ENCODE measurements around the gene PRKAA1. TPM values are rescaled to one million over a fixed set of nuclear protein-coding genes. Genes with fewer than 3 reads are reported as not detected.

The PRKAA1 gene
- total RNA-seq, 4 donors from 2014 or later = 67.1 to 120 (median 92.8) TPM

- no peak for DNase-seq (ENCODE audit: low spot score)
- no peak for ATAC-seq (ENCODE audit: low FRiP score)
- TF ChIP-seq, protein P1, sequence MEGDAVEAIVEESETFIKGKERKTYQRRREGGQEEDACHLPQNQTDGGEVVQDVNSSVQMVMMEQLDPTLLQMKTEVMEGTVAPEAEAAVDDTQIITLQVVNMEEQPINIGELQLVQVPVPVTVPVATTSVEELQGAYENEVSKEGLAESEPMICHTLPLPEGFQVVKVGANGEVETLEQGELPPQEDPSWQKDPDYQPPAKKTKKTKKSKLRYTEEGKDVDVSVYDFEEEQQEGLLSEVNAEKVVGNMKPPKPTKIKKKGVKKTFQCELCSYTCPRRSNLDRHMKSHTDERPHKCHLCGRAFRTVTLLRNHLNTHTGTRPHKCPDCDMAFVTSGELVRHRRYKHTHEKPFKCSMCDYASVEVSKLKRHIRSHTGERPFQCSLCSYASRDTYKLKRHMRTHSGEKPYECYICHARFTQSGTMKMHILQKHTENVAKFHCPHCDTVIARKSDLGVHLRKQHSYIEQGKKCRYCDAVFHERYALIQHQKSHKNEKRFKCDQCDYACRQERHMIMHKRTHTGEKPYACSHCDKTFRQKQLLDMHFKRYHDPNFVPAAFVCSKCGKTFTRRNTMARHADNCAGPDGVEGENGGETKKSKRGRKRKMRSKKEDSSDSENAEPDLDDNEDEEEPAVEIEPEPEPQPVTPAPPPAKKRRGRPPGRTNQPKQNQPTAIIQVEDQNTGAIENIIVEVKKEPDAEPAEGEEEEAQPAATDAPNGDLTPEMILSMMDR (IDR thresholded peaks at IDR 0.05) = no peak
Observed at GRCh38 chr5:40776658-40776977, 21.6 kb downstream of the PRKAA1 start.

DNA sequence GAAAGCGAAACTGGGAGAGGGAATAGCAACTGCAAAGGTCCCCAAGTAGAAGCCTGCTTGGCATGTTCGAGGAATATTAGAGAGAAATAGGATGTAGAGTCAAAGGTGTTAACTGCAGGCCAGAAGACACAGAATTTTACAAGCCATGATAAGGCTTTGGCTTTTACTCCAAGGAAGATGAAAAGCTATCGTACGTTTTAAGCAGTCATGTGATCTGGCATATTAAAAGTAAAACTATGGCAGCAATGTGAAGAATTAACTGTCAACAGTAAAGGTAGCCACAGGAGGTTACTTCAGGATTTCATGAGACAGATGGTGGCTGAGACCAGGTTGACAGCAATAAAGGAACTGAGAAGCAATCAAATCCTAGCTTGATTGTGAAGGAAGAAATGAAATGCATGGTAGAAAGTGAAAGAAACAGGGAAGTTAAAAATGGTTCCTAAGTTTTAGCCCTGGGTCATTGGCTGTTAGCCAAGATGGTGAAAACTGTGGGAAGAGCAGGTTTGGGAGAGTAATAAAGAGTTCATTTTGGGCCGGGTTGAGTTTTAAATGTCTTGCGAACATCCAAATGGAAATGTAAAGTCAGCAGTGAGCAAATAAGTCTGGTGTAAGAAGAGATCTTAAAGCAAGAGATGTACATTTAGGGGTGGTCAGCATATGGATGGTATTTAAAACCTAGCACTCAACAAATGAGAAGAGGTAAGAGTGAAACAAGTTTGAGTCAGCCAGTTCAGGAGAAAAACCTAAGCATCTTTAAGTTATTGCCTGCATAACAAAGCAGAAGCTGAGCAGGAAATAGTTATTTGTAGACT, 22.1 kb downstream of the PRKAA1 start:
- TF ChIP-seq, protein P1 (IDR thresholded peaks at IDR 0.05) = no peak
- DNase-seq (ENCODE audit: low spot score) (no peak), ATAC-seq (ENCODE audit: low FRiP score) (no peak)

- DNase-seq (ENCODE audit: low spot score) (no peak), ATAC-seq (ENCODE audit: low FRiP score) (no peak)
- TF ChIP-seq, protein P1 (IDR thresholded peaks at IDR 0.05) = no peak
Observed at GRCh38 chr5:40775085-40775845, 22.9 kb downstream of the PRKAA1 start.

- TF ChIP-seq, protein P1 (IDR thresholded peaks at IDR 0.05) = no peak
- ATAC-seq (ENCODE audit: low FRiP score) (no peak), DNase-seq (ENCODE audit: low spot score) (no peak)
Observed at GRCh38 chr5:40774623-40775022, 23.6 kb downstream of the PRKAA1 start.

DNA sequence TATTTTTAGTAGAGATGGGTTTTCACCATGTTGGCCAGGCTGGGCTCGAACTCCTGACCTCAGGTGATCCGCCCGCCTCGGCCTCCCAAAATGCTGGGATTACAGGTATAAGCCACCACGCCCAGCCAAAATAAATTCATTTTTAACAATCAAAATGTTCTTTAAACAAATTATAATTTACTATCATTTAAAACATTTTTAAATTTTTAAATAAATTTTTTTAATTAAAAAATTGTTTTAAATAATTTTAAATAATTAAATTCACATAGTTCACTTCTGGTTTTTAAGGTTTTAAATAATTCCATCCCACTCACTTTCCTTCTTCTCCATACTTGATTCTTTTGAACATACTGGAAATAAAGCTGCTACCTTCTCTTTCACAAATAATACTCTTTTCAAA, 27.4 kb downstream of the PRKAA1 start:
- ATAC-seq (ENCODE audit: low FRiP score) (no peak), DNase-seq (ENCODE audit: low spot score) (no peak)
- TF ChIP-seq, protein P1 (IDR thresholded peaks at IDR 0.05) = no peak

- ATAC-seq (ENCODE audit: low FRiP score) (no peak), DNase-seq (ENCODE audit: low spot score) (no peak)
- TF ChIP-seq, protein P1 (IDR thresholded peaks at IDR 0.05) = no peak
Observed at GRCh38 chr5:40762705-40763104, 35.5 kb downstream of the PRKAA1 start.
